Measurements from ENCODE around the gene SPNS2.
A peak's percentile ranks its signal among the peaks of the same experiment; 100 is the strongest.

GRCh38 chr17:4560837-4561256 is 62.2 kb downstream of the SPNS2 start:
- no peak for TF ChIP-seq EZH2 (IDR thresholded peaks at IDR 0.05; ENCODE audit: low read length, unreplicated experiment)
- peak; percentile 21; the same call in 1 of the 2 replicates for TF ChIP-seq CTCF (conservative IDR thresholded peaks at IDR 0.05; ENCODE audit: low read depth, low read length)
